ENCODE measurements around the gene YDJC.
"Not testable (repeated sequence)": the region's sequence is repeated elsewhere in the genome, so short reads cannot be mapped to it uniquely, and the experiment has no call there.

YDJC gene

GRCh38 chr22:21629255-21630149, at the start of gene YDJC:
Gene YDJC (minus strand): TSS chr22:21630022. CDS start chr22:21630014, 8 bp downstream.
- peak; percentile 84 for DNase-seq

- no peak for DNase-seq
Measured at GRCh38 chr22:21679383-21679782, 49.6 kb upstream of the YDJC start.

- not testable (repeated sequence) for DNase-seq
Measured at GRCh38 chr22:21678842-21679241, 49.0 kb upstream of the YDJC start.

GRCh38 chr22:21677606-21678443, 48.0 kb upstream of the YDJC start:
- no peak for DNase-seq

- DNase-seq: no peak
Measured at GRCh38 chr22:21674638-21675245, 44.9 kb upstream of the YDJC start.

- DNase-seq: no peak
Measured at GRCh38 chr22:21673534-21674321, 43.9 kb upstream of the YDJC start.

- DNase-seq: no peak
Measured at GRCh38 chr22:21672107-21672629, 42.3 kb upstream of the YDJC start.

GRCh38 chr22:21669026-21669425, 39.2 kb upstream of the YDJC start:
- DNase-seq: no peak

GRCh38 chr22:21666786-21667185, 37.0 kb upstream of the YDJC start:
- DNase-seq: no peak

- no peak for DNase-seq
Measured at GRCh38 chr22:21665047-21665851, 35.4 kb upstream of the YDJC start.

- no peak for DNase-seq
Measured at GRCh38 chr22:21663738-21664137, 33.9 kb upstream of the YDJC start.

GRCh38 chr22:21661991-21662390, 32.2 kb upstream of the YDJC start:
- DNase-seq: no peak

- no peak for DNase-seq
Measured at GRCh38 chr22:21660904-21661303, 31.1 kb upstream of the YDJC start.

- no peak for DNase-seq
Measured at GRCh38 chr22:21659864-21660525, 30.2 kb upstream of the YDJC start.

GRCh38 chr22:21657360-21658032, 27.7 kb upstream of the YDJC start:
- peak; percentile 96 for DNase-seq

GRCh38 chr22:21657020-21657359, 27.2 kb upstream of the YDJC start:
- DNase-seq: no peak

- no peak for DNase-seq
Measured at GRCh38 chr22:21652547-21653545, 23.0 kb upstream of the YDJC start.

- no peak for DNase-seq
Measured at GRCh38 chr22:21652010-21652546, 22.3 kb upstream of the YDJC start.

GRCh38 chr22:21651521-21652009, 21.7 kb upstream of the YDJC start:
- DNase-seq: no peak
